HCT116 (cell line): ENCODE results near the gene TCF7L1. TPM values are rescaled to one million over a fixed set of nuclear protein-coding genes. Genes with fewer than 3 reads are reported as not detected.

ENCODE experiments used
- ATAC-seq: fragments of 200-7000 bp; cut with Tn5 transposase; 2 replicates; pipeline ENCODE4 v1.9.1; 2020; ENCODE audit warnings: mild to moderate bottlenecking, moderate library complexity
- BruUV-seq: library from RNA; stranded (reverse); fragments of 400-500 nt; replicated peaks from 2 replicates; lab custom pipeline; 2021; lab: Mats Ljungman, UMichigan
- CTCF ChIA-PET: fragments of 300-600 bp; sonication (Branson Sonifier 250); formaldehyde crosslinking; loops from one replicate; lab custom pipeline; 2021; ENCODE audit warnings: antibody characterized with exemption; lab: Charles Lee
- POLR2A ChIA-PET: fragments of 300-600, 350-600 bp; sonication (Branson Sonifier 250); formaldehyde crosslinking; loops from one replicate; lab custom pipeline; 2021; ENCODE audit warnings: antibody characterized with exemption; lab: Charles Lee
- RAD21 ChIA-PET, 2 experiments: fragments of 300-600 bp; sonication (Branson Sonifier 250); formaldehyde crosslinking; loops; one replicate each; lab custom pipeline; 2023; ENCODE audit warnings: low total read pairs in 2 of 2; ENCODE audit not compliant: uncharacterized antibody in 2 of 2, unreplicated experiment in 2 of 2, low non-redundant PET in 1 of 2; lab: Charles Lee
- DNase-seq: peaks from one replicate; pipeline ENCODE4 v3.0.0-alpha.2; 2010; ENCODE audit warnings: low read depth, low spot score
- H2AFZ ChIP-seq: fragments of 200-600 bp; shearing (Covaris generic), sonication (generic); 2 replicates; pipeline ENCODE4 v1.6.1; 2017; ENCODE audit warnings: low read depth, mixed run types, mixed read lengths, antibody characterized with exemption, low read length; ENCODE audit not compliant: poor library complexity, severe bottlenecking
- H3K27ac ChIP-seq: 2 replicates; pipeline ENCODE4 v1.5.1; 2012; ENCODE audit warnings: low read depth, low read length
- H3K27me3 ChIP-seq: fragments of 200-600 bp; sonication (generic); 2 replicates; pipeline ENCODE4 v1.6.1; 2016; ENCODE audit warnings: mixed run types, low read length, mixed read lengths; ENCODE audit not compliant: insufficient read depth
- H3K36me3 ChIP-seq, 2 experiments: fragments of 200-500 bp in 1 of 2; fragments of 200-600 bp in 1 of 2; sonication (Bioruptor generic) in 1 of 2; sonication (generic) in 1 of 2; 2 replicates each; pipeline versions ENCODE4 v1.5.1 to v1.6.1; 2014 to 2016; ENCODE audit warnings: low read length in 2 of 2, inconsistent platforms in 1 of 2, mixed read lengths in 1 of 2, mixed run types in 1 of 2; ENCODE audit not compliant: insufficient read depth in 2 of 2, control insufficient read depth in 1 of 2
- H3K4me1 ChIP-seq, 2 experiments: fragments of 200-600 bp in 1 of 2; sonication (generic) in 1 of 2; 2 replicates each; pipeline versions ENCODE4 v1.5.1 to v1.6.1; 2012 to 2017; ENCODE audit warnings: low read length in 2 of 2, inconsistent platforms in 1 of 2, mild to moderate bottlenecking in 1 of 2, mixed read lengths in 1 of 2, mixed run types in 1 of 2, moderate library complexity in 1 of 2; ENCODE audit not compliant: insufficient read depth in 2 of 2, control insufficient read depth in 1 of 2
- H3K4me2 ChIP-seq: fragments of 200-600 bp; sonication (generic); 2 replicates; pipeline ENCODE4 v1.6.1; 2017; ENCODE audit warnings: mixed run types, low read length, mixed read lengths
- H3K4me3 ChIP-seq, 2 experiments: fragments of 200-600 bp in 1 of 2; sonication (generic) in 1 of 2; replicated peaks in 1 of 2; 2 replicates each; pipeline ENCODE4 v1.5.1; 2011 to 2016; ENCODE audit warnings: low read length in 2 of 2, control low read depth in 1 of 2, low read depth in 1 of 2, mild to moderate bottlenecking in 1 of 2, mixed read lengths in 1 of 2, mixed run types in 1 of 2
- H3K79me2 ChIP-seq: fragments of 200-600 bp; sonication (generic); 2 replicates; pipeline ENCODE4 v1.6.1; 2017; ENCODE audit warnings: mild to moderate bottlenecking, mixed run types, low read length, moderate library complexity, mixed read lengths; ENCODE audit not compliant: insufficient read depth
- H3K9ac ChIP-seq: fragments of 200-600 bp; sonication (generic); 2 replicates; pipeline ENCODE4 v1.6.1; 2016; ENCODE audit warnings: low read length, mixed read lengths
- H3K9me2 ChIP-seq: fragments of 200-600 bp; sonication (generic), shearing (Covaris generic); 2 replicates; pipeline ENCODE4 v1.6.1; 2017; ENCODE audit warnings: mixed run types, mild to moderate bottlenecking, moderate library complexity; ENCODE audit not compliant: insufficient read depth
- H3K9me3 ChIP-seq, 2 experiments: fragments of 200-500 bp in 1 of 2; fragments of 200-600 bp in 1 of 2; sonication (Bioruptor generic) in 1 of 2; sonication (generic) in 1 of 2; 2 replicates each; pipeline ENCODE4 v1.6.1; 2014 to 2017; ENCODE audit warnings: low read length in 2 of 2, mixed read lengths in 2 of 2, inconsistent platforms in 1 of 2, low read depth in 1 of 2, mild to moderate bottlenecking in 1 of 2, mixed run types in 1 of 2, moderate library complexity in 1 of 2; ENCODE audit not compliant: control insufficient read depth in 1 of 2, insufficient read depth in 1 of 2
- H4K20me1 ChIP-seq: fragments of 200-600 bp; sonication (generic), shearing (Covaris generic); 2 replicates; pipeline ENCODE4 v1.6.1; 2017; ENCODE audit warnings: mixed run types, mild to moderate bottlenecking, moderate library complexity; ENCODE audit not compliant: insufficient read depth
- CBX3 ChIP-seq: IDR thresholded peaks from 2 replicates; pipeline ENCODE4 v1.6.1; 2012; ENCODE audit warnings: low read depth
- ELF1 ChIP-seq: IDR thresholded peaks from 2 replicates; pipeline ENCODE4 v1.6.1; 2012; ENCODE audit warnings: low read depth, borderline replicate concordance
- EZH2phosphoT487 ChIP-seq: fragments of 200-600 bp; IDR thresholded peaks from 2 replicates; pipeline ENCODE4 v1.6.1; 2018; ENCODE audit warnings: antibody characterized with exemption, borderline replicate concordance
- FOSL1 ChIP-seq: IDR thresholded peaks from 2 replicates; pipeline ENCODE4 v1.6.1; 2012; ENCODE audit warnings: low read depth
- JUND ChIP-seq: IDR thresholded peaks from 2 replicates; pipeline ENCODE4 v1.6.1; 2012
- RAD21 ChIP-seq: IDR thresholded peaks from 2 replicates; pipeline ENCODE4 v1.6.1; 2012; ENCODE audit warnings: low read depth, mild to moderate bottlenecking
- SRF ChIP-seq: IDR thresholded peaks from 2 replicates; pipeline ENCODE4 v1.6.1; 2012; ENCODE audit warnings: low read depth
- TCF7L2 ChIP-seq: IDR thresholded peaks from 2 replicates; pipeline ENCODE4 v1.7.0; 2011; ENCODE audit warnings: borderline replicate concordance, inconsistent platforms; ENCODE audit not compliant: insufficient read depth, insufficient read length; ENCODE audit errors: extremely low read depth
- ZFX ChIP-seq: fragments of 450-650 bp; IDR thresholded peaks from 2 replicates; pipeline ENCODE4 v1.6.1; 2017
- intact Hi-C: fragments of 100-400 bp; cut with micrococcal nuclease; formaldehyde crosslinking; loops from 2 replicates; pipeline ENCODE4 v1.10.0; 2022
- total RNA-seq: library from RNA; stranded (reverse); gene quantifications from one replicate; pipeline ENCODE4 v1.2.1, GENCODE V29; 2021; ENCODE audit not compliant: unreplicated experiment
- TF ChIP-seq, protein P1 (sequence below): IDR thresholded peaks from 2 replicates; pipeline ENCODE4 v1.6.1; 2012

Gene TCF7L1
- total RNA-seq, 1 experiment from 2014 or later: 10.3 TPM

- Histone ChIP-seq H3K9me3 (no peaks in the 10 kb centered on the region), H3K4me1 (no peaks in the 10 kb centered on the region), H3K79me2 (peaks cover 49% of the 10 kb centered on the region), H3K9ac (no peak overlapping the region), H3K27me3 (no peaks in the 10 kb centered on the region), H3K27ac (no peak overlapping the region), H2AFZ (no peak overlapping the region), H4K20me1 (no peaks in the 10 kb centered on the region), H3K4me2 (no peak overlapping the region), H3K4me3 (no peak overlapping the region), H3K36me3 (peaks cover 35 to 46% of the 10 kb centered on the region in 2 experiments), H3K9me2 (no peaks in the 10 kb centered on the region)
- ChIA-PET RAD21 (no interaction called here), CTCF (interaction anchor here (1.0 to 1.9 kb wide), 2 partner anchors 18 to 251 kb away, joined by 3 to 7 read pairs; no protein-coding TSS in a partner anchor), POLR2A (no interaction called here)
- TF ChIP-seq ZFX (no peak), TCF7L2 (no peak), EZH2phosphoT487 (no peak), SRF (no peak)
- intact Hi-C loops: no loop called here
- BruUV-seq: TSS peak; percentile 3
- no peak for DNase-seq
- ATAC-seq: no peak
Measured at GRCh38 chr2:85318222-85319074, 185.3 kb downstream of the TCF7L1 start.

- H4K20me1 ChIP-seq: no peaks in the 10 kb centered on the region
- RAD21 ChIA-PET: no interaction called here
Measured at GRCh38 chr2:85319796-85320195, 186.6 kb downstream of the TCF7L1 start.

More at GRCh38 chr2:85319796-85320195, 186.6 kb downstream of the TCF7L1 start:
- no TSS peak for BruUV-seq
- intact Hi-C loops: loop anchor here (10.0 kb wide), 1 partner anchor 235 kb away; no protein-coding TSS in a partner anchor
- DNase-seq (no peak), ATAC-seq (no peak)
- peaks cover 60% of the 10 kb centered on the region for H3K79me2 ChIP-seq
- no peaks in the 10 kb centered on the region for H3K9me3 ChIP-seq
- H3K36me3 ChIP-seq: peaks cover 45 to 55% of the 10 kb centered on the region in 2 experiments
- TF ChIP-seq JUND: no peak
- TF ChIP-seq FOSL1: no peak
- TF ChIP-seq, protein P1, sequence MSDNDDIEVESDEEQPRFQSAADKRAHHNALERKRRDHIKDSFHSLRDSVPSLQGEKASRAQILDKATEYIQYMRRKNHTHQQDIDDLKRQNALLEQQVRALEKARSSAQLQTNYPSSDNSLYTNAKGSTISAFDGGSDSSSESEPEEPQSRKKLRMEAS: no peak
- TF ChIP-seq CBX3: no peak
- no peak for TF ChIP-seq RAD21
- no peak for TF ChIP-seq ELF1
- no peak overlapping the region for H3K27ac ChIP-seq
- no peaks in the 10 kb centered on the region for H3K27me3 ChIP-seq
- ChIA-PET CTCF (interaction anchor here (0.6 to 1.9 kb wide), 3 partner anchors 17 to 19 kb away, joined by 3 to 7 read pairs (median 3); no protein-coding TSS in a partner anchor), POLR2A (interaction anchor here (1.1 to 1.5 kb wide), 2 partner anchors 9 to 53 kb away, joined by 3 read pairs; no protein-coding TSS in a partner anchor)
- H3K9ac ChIP-seq: no peak overlapping the region
- H2AFZ ChIP-seq: no peak overlapping the region
- no peaks in the 10 kb centered on the region for H3K9me2 ChIP-seq
- H3K4me1 ChIP-seq: no peaks in the 10 kb centered on the region
- no peak overlapping the region for H3K4me2 ChIP-seq
- no peak overlapping the region for H3K4me3 ChIP-seq
